Right atrium auricular region (tissue), 2 donors: ENCODE data around the gene TMEM150B. TPM values are rescaled to one million over a fixed set of nuclear protein-coding genes. Genes with fewer than 3 reads are reported as not detected.

Experiments
- DNase-seq: peaks from one replicate; pipeline ENCODE4 v3.0.0-alpha.2; 2019; ENCODE audit warnings: low spot score
- H3K27ac ChIP-seq, 2 donors: fragments of 200-600 bp; sonication (generic); 1 replicate in 1 of 2; 2 replicates in 1 of 2; pipeline ENCODE4 v1.5.1; 2016 to 2019
- H3K27me3 ChIP-seq, 2 donors: fragments of 200-600 bp; sonication (generic); one replicate each; pipeline versions ENCODE4 v1.5.1 to v1.6.0; 2017 to 2019
- H3K36me3 ChIP-seq: fragments of 200-600 bp; sonication (generic); one replicate; pipeline ENCODE4 v1.5.1; 2016
- H3K4me1 ChIP-seq, 2 donors: fragments of 200-600 bp; sonication (generic); one replicate each; pipeline versions ENCODE4 v1.5.1 to v1.6.0; 2017 to 2019
- H3K4me3 ChIP-seq, 2 donors: fragments of 200-600 bp; sonication (generic); 1 replicate in 1 of 2; 2 replicates in 1 of 2; pipeline ENCODE4 v1.5.1; 2017 to 2019; ENCODE audit warnings: mild to moderate bottlenecking in 1 of 2, moderate library complexity in 1 of 2
- H3K9me3 ChIP-seq, 2 donors: fragments of 200-600 bp; sonication (generic); one replicate each; pipeline ENCODE4 v1.5.1; 2019
- total RNA-seq, 2 donors: library from RNA; depleted of rRNA; stranded (reverse); fragments of >200 nt; gene quantifications; one replicate each; pipeline ENCODE4 v1.1.0, GENCODE V29; 2016
- TF ChIP-seq, protein P1 (sequence below), 2 donors: fragments of 200-600 bp; sonication (generic); IDR thresholded peaks; one replicate each; pipeline ENCODE4 v1.5.1; 2019; ENCODE audit warnings: antibody characterized with exemption in 2 of 2

TMEM150B gene
- total RNA-seq, 2 donors from 2014 or later = 3.3 TPM; not detected in 1

DNA sequence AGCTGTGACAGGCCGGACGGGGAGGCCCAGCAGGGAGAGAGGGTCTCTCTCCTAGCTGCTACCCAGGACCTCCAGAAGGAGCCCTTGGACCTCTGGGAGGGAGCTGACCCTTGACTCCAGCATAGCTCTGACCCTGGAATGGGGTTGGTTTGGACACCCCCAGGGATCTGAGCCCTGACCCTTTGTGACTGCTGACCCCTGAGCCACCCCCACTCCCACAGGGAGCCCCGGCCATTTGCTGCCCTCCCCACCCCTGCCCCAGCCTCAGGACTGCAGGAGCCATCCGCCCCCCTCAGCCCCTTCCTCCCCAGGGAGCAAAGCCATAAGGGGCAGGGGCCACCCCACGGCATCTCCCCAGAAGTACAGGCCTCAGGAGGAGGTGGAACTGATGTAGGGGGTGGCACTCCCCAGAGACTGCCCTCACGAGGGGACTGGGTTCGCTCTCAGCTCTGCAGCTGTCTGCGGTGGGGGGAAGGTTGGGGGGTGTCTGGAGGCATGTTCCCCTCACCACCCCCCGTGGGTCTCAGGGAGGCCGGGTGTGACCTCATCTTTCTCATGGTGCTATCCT, 22.4 kb upstream of the TMEM150B start:
- Histone ChIP-seq H3K27ac (no peak overlapping the region), H3K27me3 (peaks cover 9 to 11% of the 10 kb centered on the region in 2 donors), H3K4me1 (peaks cover 0 to 9% of the 10 kb centered on the region in 2 donors), H3K4me3 (no peak overlapping the region), H3K36me3 (peaks cover 10% of the 10 kb centered on the region), H3K9me3 (no peaks in the 10 kb centered on the region)
- TF ChIP-seq, protein P1, sequence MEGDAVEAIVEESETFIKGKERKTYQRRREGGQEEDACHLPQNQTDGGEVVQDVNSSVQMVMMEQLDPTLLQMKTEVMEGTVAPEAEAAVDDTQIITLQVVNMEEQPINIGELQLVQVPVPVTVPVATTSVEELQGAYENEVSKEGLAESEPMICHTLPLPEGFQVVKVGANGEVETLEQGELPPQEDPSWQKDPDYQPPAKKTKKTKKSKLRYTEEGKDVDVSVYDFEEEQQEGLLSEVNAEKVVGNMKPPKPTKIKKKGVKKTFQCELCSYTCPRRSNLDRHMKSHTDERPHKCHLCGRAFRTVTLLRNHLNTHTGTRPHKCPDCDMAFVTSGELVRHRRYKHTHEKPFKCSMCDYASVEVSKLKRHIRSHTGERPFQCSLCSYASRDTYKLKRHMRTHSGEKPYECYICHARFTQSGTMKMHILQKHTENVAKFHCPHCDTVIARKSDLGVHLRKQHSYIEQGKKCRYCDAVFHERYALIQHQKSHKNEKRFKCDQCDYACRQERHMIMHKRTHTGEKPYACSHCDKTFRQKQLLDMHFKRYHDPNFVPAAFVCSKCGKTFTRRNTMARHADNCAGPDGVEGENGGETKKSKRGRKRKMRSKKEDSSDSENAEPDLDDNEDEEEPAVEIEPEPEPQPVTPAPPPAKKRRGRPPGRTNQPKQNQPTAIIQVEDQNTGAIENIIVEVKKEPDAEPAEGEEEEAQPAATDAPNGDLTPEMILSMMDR (IDR thresholded peaks at IDR 0.05) = no peak
- DNase-seq = no peak

DNA sequence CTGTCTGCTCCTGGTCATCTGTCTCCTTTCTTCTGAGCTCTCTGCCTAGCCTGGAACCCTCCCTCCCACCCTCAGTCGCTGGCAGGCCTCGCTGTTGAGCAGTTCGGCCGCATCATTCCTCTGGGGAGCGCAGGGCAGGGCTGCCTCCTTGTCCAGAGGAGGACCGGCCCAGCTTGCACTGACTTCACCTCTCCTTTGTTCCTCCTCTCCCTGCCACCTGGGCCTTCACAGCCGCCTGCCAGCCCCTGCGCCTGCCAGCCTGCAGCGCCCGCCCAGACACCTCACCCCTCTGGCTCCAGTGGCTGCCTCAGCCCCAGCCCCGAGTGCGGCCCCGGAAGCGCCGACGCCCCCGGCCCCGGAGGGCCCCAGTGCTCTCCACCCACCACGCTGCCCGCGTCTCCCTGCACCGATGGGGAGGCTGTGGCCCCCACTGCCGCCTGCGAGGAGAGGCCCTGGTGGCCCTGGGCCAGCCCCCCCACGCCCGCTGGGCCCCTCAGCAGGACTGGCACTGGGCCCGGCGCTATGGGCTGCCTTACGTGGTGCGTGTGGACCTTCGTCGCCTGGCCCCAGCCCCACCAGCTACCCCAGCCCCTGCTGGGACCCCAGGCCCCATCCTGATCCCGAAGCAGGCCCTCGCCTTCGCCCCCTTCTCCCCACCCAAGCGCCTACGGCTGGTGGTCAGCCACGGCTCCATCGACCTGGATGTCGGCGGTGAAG, 21.7 kb upstream of the TMEM150B start:
- TF ChIP-seq, protein P1 (IDR thresholded peaks at IDR 0.05) = no peak
- Histone ChIP-seq H3K27ac (no peak overlapping the region), H3K36me3 (peaks cover 14% of the 10 kb centered on the region), H3K9me3 (no peaks in the 10 kb centered on the region), H3K27me3 (peaks cover 3 to 5% of the 10 kb centered on the region in 2 donors), H3K4me1 (peaks cover 0 to 9% of the 10 kb centered on the region in 2 donors), H3K4me3 (no peak overlapping the region)
- DNase-seq = no peak

DNA sequence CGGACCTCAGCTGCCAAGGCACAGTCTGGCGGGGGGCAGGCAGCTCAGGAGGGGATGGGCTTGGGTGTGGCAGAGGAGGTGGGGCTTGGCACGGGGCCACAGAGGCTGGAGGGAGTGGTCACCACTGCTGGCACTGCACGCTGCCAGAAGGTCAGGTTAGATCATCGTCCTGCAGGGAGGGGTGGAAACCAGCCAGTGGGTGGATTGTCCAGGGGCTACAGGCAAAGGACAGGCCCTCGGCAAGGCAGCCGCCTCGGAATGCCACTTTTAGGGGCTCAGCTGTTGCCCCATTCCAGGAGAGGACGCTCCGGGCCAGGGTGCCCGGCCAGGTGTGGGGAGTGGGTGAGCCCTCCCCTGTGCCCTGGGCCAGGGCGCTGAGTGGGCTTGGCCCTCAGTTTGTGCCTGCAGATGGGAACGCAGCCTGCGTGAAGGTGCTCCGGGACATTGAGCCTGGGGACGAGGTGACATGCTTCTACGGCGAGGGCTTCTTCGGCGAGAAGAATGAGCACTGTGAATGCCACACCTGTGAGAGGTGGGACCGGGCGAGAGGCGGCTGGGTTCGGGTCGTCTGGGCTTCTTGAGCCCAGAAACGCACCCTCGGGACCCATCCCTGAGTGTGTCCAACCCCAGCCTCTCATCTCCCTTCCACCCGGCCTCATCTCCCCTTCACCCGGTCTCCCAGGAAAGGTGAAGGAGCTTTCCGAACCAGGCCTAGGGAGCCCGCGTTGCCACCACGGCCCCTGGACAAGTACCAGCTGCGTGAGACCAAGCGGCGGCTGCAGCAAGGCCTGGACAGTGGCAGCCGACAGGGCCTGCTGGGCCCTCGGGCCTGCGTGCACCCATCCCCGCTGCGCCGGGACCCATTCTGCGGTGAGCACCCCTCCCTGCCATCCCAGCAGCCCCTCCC, 20.9 kb upstream of the TMEM150B start:
- no peak for DNase-seq
- Histone ChIP-seq H3K4me3 (no peak overlapping the region), H3K36me3 (peaks cover 14% of the 10 kb centered on the region)

DNA sequence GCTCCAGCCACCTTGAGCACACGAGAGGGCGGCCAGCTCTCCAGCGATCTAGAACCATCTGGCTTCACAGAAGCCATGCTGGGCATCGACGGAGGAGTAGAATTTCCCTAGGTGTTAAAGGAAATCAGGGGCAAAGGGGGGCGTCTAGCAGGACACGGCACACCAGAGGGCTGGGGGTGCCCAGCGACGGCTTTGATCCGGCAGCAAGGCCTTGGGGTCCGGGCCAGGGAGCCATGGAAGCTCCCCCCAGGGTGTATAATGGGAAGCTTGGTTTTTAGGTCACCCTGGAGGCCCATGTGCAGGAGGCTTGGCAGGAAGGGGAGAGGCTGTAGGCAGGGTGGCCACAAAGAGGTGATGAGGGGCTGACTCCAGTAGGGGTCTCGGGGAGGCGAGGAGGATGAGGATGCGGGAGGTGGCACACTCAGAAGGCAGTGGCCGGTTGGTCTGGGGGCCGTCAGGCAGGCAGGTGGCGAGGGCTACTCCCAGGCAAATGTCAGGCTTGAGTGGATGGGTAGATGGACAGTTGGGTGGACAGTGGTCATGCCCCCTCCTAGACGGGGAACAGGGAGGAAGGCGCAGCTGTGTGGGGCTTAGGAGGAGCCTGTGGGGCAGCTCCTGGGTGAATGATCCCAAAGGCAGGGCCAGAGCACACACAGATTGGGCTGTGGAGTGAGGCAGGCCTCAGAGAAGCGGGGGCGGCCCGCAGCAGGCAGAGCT, 20.1 kb upstream of the TMEM150B start:
- peaks cover 0 to 23% of the 10 kb centered on the region in 2 donors for H3K4me1 ChIP-seq
- DNase-seq = no peak
- no peaks in the 10 kb centered on the region for H3K27me3 ChIP-seq
- no peaks in the 10 kb centered on the region for H3K9me3 ChIP-seq
- TF ChIP-seq, protein P1 (IDR thresholded peaks at IDR 0.05) = no peak
- H3K4me3 ChIP-seq = no peak overlapping the region
- H3K27ac ChIP-seq = no peak overlapping the region
- peaks cover 14% of the 10 kb centered on the region for H3K36me3 ChIP-seq

More for the DNA sequence above, 20.9 kb upstream of the TMEM150B start:
- no peaks in the 10 kb centered on the region for H3K27me3 ChIP-seq
- TF ChIP-seq, protein P1 (IDR thresholded peaks at IDR 0.05) = no peak
- peaks cover 0 to 15% of the 10 kb centered on the region in 2 donors for H3K4me1 ChIP-seq
- H3K9me3 ChIP-seq = no peaks in the 10 kb centered on the region
- no peak overlapping the region for H3K27ac ChIP-seq

DNA sequence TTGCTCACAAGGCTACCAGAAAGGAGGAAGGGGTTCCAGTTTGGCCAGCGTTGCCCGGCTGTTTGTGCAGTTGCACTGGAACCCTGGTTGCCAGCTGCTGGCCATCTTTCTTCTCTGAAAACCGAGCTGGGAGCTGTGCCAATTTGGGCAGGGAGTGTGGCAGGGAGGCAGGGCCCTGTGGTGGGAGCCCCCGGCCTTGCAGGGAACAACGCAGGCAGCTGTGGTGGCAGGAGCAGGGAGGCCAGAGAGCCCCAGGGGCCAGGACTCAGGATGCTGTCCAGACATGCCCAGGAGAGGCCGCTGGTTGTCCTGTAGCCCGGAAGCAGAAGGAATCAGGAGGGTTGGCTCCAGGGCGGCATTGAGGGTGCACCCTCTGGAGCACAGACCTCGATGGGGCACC, 19.3 kb upstream of the TMEM150B start:
- no peaks in the 10 kb centered on the region for H3K9me3 ChIP-seq
- H3K36me3 ChIP-seq = peaks cover 14% of the 10 kb centered on the region
- TF ChIP-seq, protein P1 (IDR thresholded peaks at IDR 0.05) = no peak
- no peaks in the 10 kb centered on the region for H3K27me3 ChIP-seq
- H3K4me3 ChIP-seq = no peak overlapping the region
- no peak for DNase-seq
- H3K4me1 ChIP-seq = peaks cover 0 to 26% of the 10 kb centered on the region in 2 donors
- no peak overlapping the region for H3K27ac ChIP-seq
